Coronary artery (tissue), 2 donors: ENCODE results near the gene STAC.
"Not testable (repeated sequence)": the region's sequence is repeated elsewhere in the genome, so short reads cannot be mapped to it uniquely, and the experiment has no call there.

Experiments used
- DNase-seq: peaks from one replicate; pipeline ENCODE4 v3.0.0-alpha.2; 2017; ENCODE audit warnings: low spot score
- H3K27ac ChIP-seq, 2 donors: fragments of 200-600 bp; sonication (generic); one replicate each; pipeline ENCODE4 v1.5.1; 2016 to 2019
- H3K4me3 ChIP-seq: fragments of 200-600 bp; sonication (generic); 2 replicates; pipeline ENCODE4 v1.5.1; 2016; ENCODE audit warnings: mild to moderate bottlenecking, moderate library complexity
- TF ChIP-seq, protein P1 (sequence below): fragments of 200-600 bp; sonication (generic); IDR thresholded peaks from one replicate; pipeline ENCODE4 v1.5.1; 2019; ENCODE audit warnings: antibody characterized with exemption

STAC gene

DNA sequence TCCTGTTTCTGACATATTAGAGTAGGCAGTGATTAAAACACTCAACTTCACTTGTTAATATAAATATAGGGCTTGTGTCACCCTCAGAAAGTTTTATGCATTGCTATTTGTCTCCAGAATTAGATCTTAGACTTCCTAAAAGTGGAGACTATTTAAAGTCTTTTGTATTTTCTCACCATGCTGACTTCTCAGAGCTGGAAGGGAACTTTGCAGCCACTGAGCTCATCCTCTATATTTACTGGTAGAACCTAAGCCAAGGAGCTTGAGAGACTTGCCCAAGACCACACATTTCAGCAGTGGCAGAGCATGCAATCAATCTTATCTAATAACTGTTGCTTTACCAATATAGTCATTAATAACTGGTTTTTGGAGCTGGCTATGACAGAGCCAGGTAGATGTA, 53.2 kb downstream of the STAC start:
- Histone ChIP-seq H3K4me3 (no peak overlapping the region), H3K27ac (no peak overlapping the region)
- TF ChIP-seq, protein P1, sequence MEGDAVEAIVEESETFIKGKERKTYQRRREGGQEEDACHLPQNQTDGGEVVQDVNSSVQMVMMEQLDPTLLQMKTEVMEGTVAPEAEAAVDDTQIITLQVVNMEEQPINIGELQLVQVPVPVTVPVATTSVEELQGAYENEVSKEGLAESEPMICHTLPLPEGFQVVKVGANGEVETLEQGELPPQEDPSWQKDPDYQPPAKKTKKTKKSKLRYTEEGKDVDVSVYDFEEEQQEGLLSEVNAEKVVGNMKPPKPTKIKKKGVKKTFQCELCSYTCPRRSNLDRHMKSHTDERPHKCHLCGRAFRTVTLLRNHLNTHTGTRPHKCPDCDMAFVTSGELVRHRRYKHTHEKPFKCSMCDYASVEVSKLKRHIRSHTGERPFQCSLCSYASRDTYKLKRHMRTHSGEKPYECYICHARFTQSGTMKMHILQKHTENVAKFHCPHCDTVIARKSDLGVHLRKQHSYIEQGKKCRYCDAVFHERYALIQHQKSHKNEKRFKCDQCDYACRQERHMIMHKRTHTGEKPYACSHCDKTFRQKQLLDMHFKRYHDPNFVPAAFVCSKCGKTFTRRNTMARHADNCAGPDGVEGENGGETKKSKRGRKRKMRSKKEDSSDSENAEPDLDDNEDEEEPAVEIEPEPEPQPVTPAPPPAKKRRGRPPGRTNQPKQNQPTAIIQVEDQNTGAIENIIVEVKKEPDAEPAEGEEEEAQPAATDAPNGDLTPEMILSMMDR, result no peak
- no peak for DNase-seq

DNA sequence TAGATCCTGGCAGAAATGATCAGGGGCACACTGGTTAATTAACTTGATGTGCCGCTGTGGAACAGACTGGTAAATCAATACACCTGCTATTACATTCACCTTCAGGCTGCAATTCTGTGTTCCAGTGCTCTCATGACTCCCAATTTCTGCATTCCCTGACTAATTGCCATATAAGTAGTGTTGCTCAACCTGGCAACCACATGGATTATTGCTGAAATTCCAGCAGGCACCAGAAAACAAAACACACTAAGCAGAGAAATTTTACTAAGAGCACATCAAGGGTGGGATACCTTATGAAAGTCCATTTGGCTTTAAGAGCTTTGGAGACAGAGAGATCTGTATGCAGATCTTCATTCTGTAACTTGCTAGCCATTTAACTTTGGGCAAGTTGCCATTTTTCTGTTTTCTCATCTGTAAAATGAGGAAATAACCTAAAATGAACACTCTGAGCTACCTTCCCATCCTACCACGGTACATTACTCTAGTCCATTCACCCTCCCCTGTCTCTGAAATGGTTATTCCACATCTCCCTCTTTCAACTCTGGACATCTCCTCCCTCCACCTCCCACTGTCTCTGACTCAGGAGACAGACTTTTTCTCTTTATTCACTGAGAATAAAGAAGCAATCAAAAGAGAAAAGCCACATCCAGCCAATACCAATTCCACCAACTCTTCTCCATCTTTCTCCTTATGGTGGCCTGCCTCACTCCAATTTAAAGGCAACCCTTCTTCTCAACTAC, 54.6 kb downstream of the STAC start:
- TF ChIP-seq, protein P1, result no peak
- no peak overlapping the region for H3K27ac ChIP-seq
- H3K4me3 ChIP-seq, result no peak overlapping the region
- no peak for DNase-seq

DNA sequence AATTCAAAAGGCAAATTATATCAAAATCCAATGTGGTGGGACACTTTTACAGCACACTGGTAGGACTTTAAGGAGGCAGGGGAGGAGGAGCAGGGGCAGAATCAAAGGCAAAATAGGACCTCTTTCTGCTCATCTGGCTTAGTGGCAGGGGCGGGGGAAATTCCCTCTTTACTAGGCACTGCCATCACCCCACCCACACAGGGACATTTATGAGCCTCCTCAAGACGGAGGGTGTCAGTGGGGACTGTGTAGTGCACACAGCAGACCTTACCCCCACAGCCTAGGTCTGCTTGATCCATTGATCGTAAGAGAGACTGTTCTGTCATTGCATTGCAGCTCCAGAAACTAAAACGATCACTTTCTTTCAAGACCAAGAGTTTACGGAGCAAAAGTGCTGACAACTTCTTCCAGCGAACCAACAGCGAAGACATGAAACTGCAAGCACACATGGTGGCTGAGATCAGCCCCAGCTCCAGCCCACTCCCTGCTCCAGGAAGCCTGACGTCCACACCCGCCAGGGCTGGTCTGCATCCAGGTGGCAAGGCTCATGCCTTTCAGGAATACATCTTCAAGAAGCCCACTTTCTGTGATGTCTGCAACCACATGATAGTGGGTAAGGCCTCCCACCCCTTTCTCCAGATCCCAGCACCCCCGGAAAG, 62.9 kb downstream of the STAC start:
- H3K4me3 ChIP-seq, result no peak overlapping the region
- no peak for DNase-seq
- H3K27ac ChIP-seq, result no peak overlapping the region
- TF ChIP-seq, protein P1, result no peak

DNA sequence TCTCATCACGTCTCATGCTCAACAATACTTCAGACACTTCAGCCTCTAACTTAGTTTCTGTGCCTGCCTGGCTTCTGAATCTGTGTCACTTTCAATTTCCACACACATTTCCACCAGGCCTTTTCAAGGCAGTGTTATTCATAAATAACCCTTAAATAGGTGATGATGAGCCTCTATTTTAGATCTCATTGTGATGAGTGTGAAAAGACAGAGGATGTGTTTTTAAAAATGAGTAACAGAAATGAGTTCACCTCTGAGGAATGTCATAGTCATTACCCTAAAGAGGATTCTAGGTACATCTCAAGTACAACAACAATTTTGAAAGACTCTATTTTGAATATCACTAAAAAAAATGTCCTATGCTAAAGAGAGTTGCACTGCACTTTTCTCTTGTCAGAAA, 64.6 kb downstream of the STAC start:
- Histone ChIP-seq H3K4me3 (no peak overlapping the region), H3K27ac (no peak overlapping the region)
- TF ChIP-seq, protein P1, result no peak
- no peak for DNase-seq

DNA sequence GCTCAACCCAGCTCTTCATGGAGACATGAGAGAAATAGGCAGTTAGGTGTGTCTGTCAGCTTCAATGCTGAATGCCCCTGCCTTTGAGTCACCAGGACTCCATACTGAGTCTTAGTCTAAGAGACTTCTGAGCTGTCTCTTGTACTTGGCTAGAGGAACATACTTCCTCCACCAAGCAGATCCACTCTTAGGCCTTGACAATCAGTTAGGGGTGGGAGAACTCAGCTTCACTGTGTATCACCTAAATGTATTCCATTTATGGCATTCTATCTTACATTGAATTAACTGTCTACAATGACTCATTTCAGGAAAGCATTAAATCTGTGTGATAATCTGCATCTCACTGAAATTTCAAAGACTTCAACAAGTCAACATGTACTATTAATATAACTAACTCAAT, 66.0 kb downstream of the STAC start:
- Histone ChIP-seq H3K27ac (no peak overlapping the region), H3K4me3 (no peak overlapping the region)
- DNase-seq, result no peak
- TF ChIP-seq, protein P1, result no peak

DNA sequence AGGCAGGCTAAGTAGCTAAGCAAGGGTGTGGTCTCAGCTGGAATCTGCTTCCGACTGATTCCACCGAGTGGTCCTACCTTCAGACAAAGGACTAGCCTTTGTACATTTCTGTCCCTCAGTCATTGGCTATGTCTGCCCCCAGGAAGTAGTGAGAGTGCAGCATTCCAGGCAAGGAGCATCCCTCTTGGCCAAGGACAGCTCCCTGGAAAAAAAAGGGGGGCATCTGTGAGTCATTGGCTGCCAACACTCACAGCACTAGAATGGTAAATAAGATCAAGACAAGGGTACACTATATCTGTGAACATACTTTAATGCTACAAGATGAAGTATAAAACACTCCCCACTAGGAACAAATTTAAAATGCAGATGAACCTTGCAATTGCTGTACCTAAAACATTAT, 66.8 kb downstream of the STAC start:
- H3K4me3 ChIP-seq, result no peak overlapping the region
- H3K27ac ChIP-seq, result no peak overlapping the region
- TF ChIP-seq, protein P1, result no peak
- DNase-seq, result no peak

DNA sequence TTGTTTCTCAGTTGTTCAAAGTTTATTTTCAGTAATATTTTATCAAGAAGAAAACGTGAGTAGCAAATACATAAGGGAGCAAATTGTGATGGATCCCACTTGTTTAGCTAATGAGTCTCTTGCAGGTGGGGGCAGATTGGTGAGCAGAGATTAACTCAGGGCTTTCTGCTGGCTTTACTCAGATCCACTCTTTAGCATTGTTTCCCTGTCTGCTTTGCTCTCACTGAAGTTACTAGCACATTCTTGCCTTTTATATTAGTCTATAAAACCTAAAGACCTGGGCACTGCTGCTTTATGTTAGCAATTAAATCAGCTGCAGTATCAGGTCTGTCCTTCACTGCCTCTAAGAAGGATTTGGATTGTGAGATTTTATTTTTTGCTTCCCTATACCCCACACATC, 71.5 kb downstream of the STAC start:
- TF ChIP-seq, protein P1, result no peak
- no peak overlapping the region for H3K27ac ChIP-seq
- H3K4me3 ChIP-seq, result no peak overlapping the region
- DNase-seq, result no peak

DNA sequence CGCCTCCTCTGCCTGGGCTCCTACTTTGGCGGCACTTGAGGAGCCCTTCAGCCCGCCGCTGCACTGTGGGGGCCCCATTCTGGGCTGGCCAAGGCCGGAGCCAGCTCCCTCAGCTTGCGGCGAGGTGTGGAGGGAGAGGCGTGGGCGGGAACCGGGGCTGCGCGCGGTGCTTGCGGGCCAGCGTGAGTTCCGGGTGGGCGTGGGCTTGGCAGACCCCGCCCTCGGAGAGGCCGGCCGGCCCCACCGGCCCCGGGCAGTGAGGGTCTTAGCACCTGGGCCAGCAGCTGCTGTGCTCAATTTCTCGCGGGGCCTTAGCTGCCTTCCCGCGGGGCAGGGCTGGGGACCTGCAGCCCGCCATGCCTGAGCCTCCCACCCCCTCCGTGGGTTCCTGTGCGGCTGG, 72.9 kb downstream of the STAC start:
- H3K27ac ChIP-seq, DNase-seq, H3K4me3 ChIP-seq: not testable (repeated sequence)

DNA sequence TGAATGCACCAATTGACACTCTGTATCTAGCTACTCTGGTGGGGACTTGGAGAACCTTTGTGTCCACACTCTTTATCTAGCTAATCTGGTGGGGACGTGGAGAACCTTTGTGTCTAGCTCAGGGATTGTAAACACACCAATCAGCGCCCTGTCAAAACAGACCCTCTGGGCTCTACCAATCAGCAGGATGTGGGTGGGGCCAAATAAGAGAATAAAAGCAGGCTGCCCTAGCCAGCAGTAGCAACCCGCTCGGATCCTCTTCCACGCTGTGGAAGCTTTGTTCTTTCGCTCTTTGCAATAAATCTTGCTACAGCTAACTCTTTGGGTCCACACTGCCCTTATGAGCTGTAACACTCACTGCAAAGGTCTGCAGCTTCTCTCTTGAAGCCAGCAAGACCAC, 73.6 kb downstream of the STAC start:
- DNase-seq, H3K4me3 ChIP-seq, H3K27ac ChIP-seq: not testable (repeated sequence)
